Stimulated activated memory B cell treated with anti-CD40 and anti-IgM and Interleukin-4, amounts not matched to agents 10 μg/mL and 1 μg/mL and 100 μg/mL, for 72 hours (primary cell): ENCODE data around the gene WDR90.

Source experiments
- ATAC-seq: fragments of 150-1000 bp; cut with Tn5 transposase; 2 replicates; pipeline ENCODE4 v1.10.0; 2021
- H3K27ac Mint-ChIP-seq: one replicate; pipeline ENCODE4 v1.8.0; 2022; ENCODE audit warnings: mild to moderate bottlenecking, mixed read lengths
- H3K27me3 Mint-ChIP-seq: one replicate; pipeline ENCODE4 v1.8.0; 2022; ENCODE audit warnings: mixed read lengths
- H3K36me3 Mint-ChIP-seq: one replicate; pipeline ENCODE4 v1.8.0; 2022; ENCODE audit warnings: mixed read lengths
- H3K4me1 Mint-ChIP-seq: one replicate; pipeline ENCODE4 v1.8.0; 2022; ENCODE audit warnings: mixed read lengths
- H3K4me3 Mint-ChIP-seq: one replicate; pipeline ENCODE4 v1.8.0; 2022; ENCODE audit warnings: mild to moderate bottlenecking, moderate library complexity, mixed read lengths
- H3K9me3 Mint-ChIP-seq: one replicate; pipeline ENCODE4 v1.8.0; 2022; ENCODE audit warnings: mixed read lengths

Gene WDR90

GRCh38 chr16:631808-632358, 17.3 kb upstream of the WDR90 start:
- no peak overlapping the region for H3K27ac Mint-ChIP-seq
- no peaks in the 10 kb centered on the region for H3K9me3 Mint-ChIP-seq
- no peaks in the 10 kb centered on the region for H3K27me3 Mint-ChIP-seq
- peaks cover 24% of the 10 kb centered on the region for H3K4me1 Mint-ChIP-seq
- no peak overlapping the region for H3K4me3 Mint-ChIP-seq
- no peak for ATAC-seq
- peaks cover 11% of the 10 kb centered on the region for H3K36me3 Mint-ChIP-seq

GRCh38 chr16:632486-633335, 16.5 kb upstream of the WDR90 start:
- no peaks in the 10 kb centered on the region for H3K9me3 Mint-ChIP-seq
- H3K4me3 Mint-ChIP-seq, result no peak overlapping the region
- H3K27me3 Mint-ChIP-seq, result no peaks in the 10 kb centered on the region
- H3K36me3 Mint-ChIP-seq, result peaks cover 3% of the 10 kb centered on the region
- no peak overlapping the region for H3K27ac Mint-ChIP-seq
- H3K4me1 Mint-ChIP-seq, result peaks cover 28% of the 10 kb centered on the region
- no peak for ATAC-seq

- Mint-ChIP-seq H3K4me3 (no peak overlapping the region), H3K36me3 (no peaks in the 10 kb centered on the region), H3K27me3 (no peaks in the 10 kb centered on the region), H3K9me3 (no peaks in the 10 kb centered on the region), H3K4me1 (peaks cover 35% of the 10 kb centered on the region), H3K27ac (no peak overlapping the region)
- ATAC-seq, result no peak
Observed at GRCh38 chr16:633336-634050, 15.7 kb upstream of the WDR90 start.

GRCh38 chr16:634051-634670, 15.0 kb upstream of the WDR90 start:
- H3K27ac Mint-ChIP-seq, result no peak overlapping the region

GRCh38 chr16:634996-635395, 14.2 kb upstream of the WDR90 start:
- peak overlapping the region; percentile 75 for H3K4me3 Mint-ChIP-seq
- H3K36me3 Mint-ChIP-seq, result no peaks in the 10 kb centered on the region
- ATAC-seq, result no peak
- H3K27me3 Mint-ChIP-seq, result no peaks in the 10 kb centered on the region
- H3K4me1 Mint-ChIP-seq, result peaks cover 49% of the 10 kb centered on the region
- peak overlapping the region; percentile 25 for H3K27ac Mint-ChIP-seq
- no peaks in the 10 kb centered on the region for H3K9me3 Mint-ChIP-seq

More at GRCh38 chr16:634051-634670, 15.0 kb upstream of the WDR90 start:
- Mint-ChIP-seq H3K36me3 (no peaks in the 10 kb centered on the region), H3K9me3 (no peaks in the 10 kb centered on the region), H3K27me3 (no peaks in the 10 kb centered on the region), H3K4me1 (peaks cover 42% of the 10 kb centered on the region), H3K4me3 (peak overlapping the region; percentile 60)
- ATAC-seq, result no peak

GRCh38 chr16:635573-636205, 13.5 kb upstream of the WDR90 start:
- Mint-ChIP-seq H3K4me3 (peak overlapping the region; percentile 97), H3K36me3 (no peaks in the 10 kb centered on the region), H3K9me3 (no peaks in the 10 kb centered on the region), H3K27me3 (no peaks in the 10 kb centered on the region), H3K4me1 (peaks cover 55% of the 10 kb centered on the region), H3K27ac (peak overlapping the region; percentile 92)
- peak; percentile 1 for ATAC-seq

- peak within 1 kb of the TSS; percentile 92 for H3K27ac Mint-ChIP-seq
- H3K4me3 Mint-ChIP-seq, result peak within 1 kb of the TSS; percentile 97
- no peaks in the 10 kb centered on the region for H3K9me3 Mint-ChIP-seq
- peaks cover 55% of the 10 kb centered on the region for H3K4me1 Mint-ChIP-seq
- no peaks in the 10 kb centered on the region for H3K27me3 Mint-ChIP-seq
- H3K36me3 Mint-ChIP-seq, result no peaks in the 10 kb centered on the region
- peak; percentile 89 for ATAC-seq
Observed at GRCh38 chr16:636206-637080, 12.7 kb upstream of the WDR90 start, which contains the start of gene METTL26. TSS of gene METTL26 (minus strand) at chr16:636305. CDS start at chr16:636290, 15 bp downstream.

GRCh38 chr16:637081-638018, 11.8 kb upstream of the WDR90 start:
- peak overlapping the region; percentile 92 for H3K27ac Mint-ChIP-seq
- no peaks in the 10 kb centered on the region for H3K9me3 Mint-ChIP-seq
- no peaks in the 10 kb centered on the region for H3K36me3 Mint-ChIP-seq
- no peaks in the 10 kb centered on the region for H3K27me3 Mint-ChIP-seq
- H3K4me3 Mint-ChIP-seq, result peak overlapping the region; percentile 97
- peak; percentile 74 for ATAC-seq
- H3K4me1 Mint-ChIP-seq, result peaks cover 52% of the 10 kb centered on the region

- H3K27me3 Mint-ChIP-seq, result no peaks in the 10 kb centered on the region
- H3K27ac Mint-ChIP-seq, result no peak overlapping the region
- H3K4me3 Mint-ChIP-seq, result no peak overlapping the region
- H3K9me3 Mint-ChIP-seq, result no peaks in the 10 kb centered on the region
- no peaks in the 10 kb centered on the region for H3K36me3 Mint-ChIP-seq
- H3K4me1 Mint-ChIP-seq, result peaks cover 59% of the 10 kb centered on the region
- no peak for ATAC-seq
Observed at GRCh38 chr16:638034-638543, 11.1 kb upstream of the WDR90 start.

- no peak for ATAC-seq
- H3K27me3 Mint-ChIP-seq, result no peaks in the 10 kb centered on the region
- H3K4me3 Mint-ChIP-seq, result no peak overlapping the region
- peaks cover 66% of the 10 kb centered on the region for H3K4me1 Mint-ChIP-seq
- H3K27ac Mint-ChIP-seq, result peak overlapping the region; percentile 46
- no peaks in the 10 kb centered on the region for H3K9me3 Mint-ChIP-seq
- peaks cover under 1% of the 10 kb centered on the region for H3K36me3 Mint-ChIP-seq
Observed at GRCh38 chr16:638836-639235, 10.3 kb upstream of the WDR90 start.

- peak overlapping the region; percentile 72 for H3K4me3 Mint-ChIP-seq
- H3K27ac Mint-ChIP-seq, result peak overlapping the region; percentile 66
- peaks cover 11% of the 10 kb centered on the region for H3K36me3 Mint-ChIP-seq
- H3K27me3 Mint-ChIP-seq, result no peaks in the 10 kb centered on the region
- no peak for ATAC-seq
- no peaks in the 10 kb centered on the region for H3K9me3 Mint-ChIP-seq
- H3K4me1 Mint-ChIP-seq, result peaks cover 72% of the 10 kb centered on the region
Observed at GRCh38 chr16:640614-641013, 8.6 kb upstream of the WDR90 start.

GRCh38 chr16:641326-642188, 7.6 kb upstream of the WDR90 start, which contains the start of gene MCRIP2:
TSS of gene MCRIP2 (plus strand) at chr16:641828. CDS start at chr16:641992, 164 bp downstream.
- peak; percentile 70 for ATAC-seq
- Mint-ChIP-seq H3K36me3 (peaks cover 11% of the 10 kb centered on the region), H3K27ac (peak within 1 kb of the TSS; percentile 81), H3K27me3 (no peaks in the 10 kb centered on the region), H3K4me3 (peak within 1 kb of the TSS; percentile 82), H3K9me3 (no peaks in the 10 kb centered on the region), H3K4me1 (peaks cover 77% of the 10 kb centered on the region)
